ENCODE results near the gene AGRN.

AGRN gene

DNA sequence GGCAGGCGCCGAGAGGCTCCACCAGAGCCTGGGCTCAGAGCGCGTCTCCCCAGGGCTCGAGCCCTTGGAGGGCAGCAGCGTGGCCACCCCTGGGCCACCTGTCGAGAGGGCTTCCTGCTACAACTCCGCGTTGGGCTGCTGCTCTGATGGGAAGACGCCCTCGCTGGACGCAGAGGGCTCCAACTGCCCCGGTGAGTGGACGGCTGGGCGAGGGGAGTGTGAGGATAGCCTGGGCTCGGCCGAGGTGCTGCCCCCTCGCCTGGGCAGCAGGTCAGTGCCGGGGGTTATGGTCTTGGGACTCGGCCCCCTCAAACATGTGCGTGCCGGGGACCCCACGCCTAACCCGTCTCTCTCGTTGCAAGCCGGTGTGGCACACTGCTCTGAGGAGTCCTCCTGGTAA is 26.8 kb downstream of the AGRN start:
- Histone ChIP-seq H3K4me1 (ENCODE audit: control insufficient read depth, insufficient read depth, low read length) (no peaks in the 10 kb centered on the region), H3K9me3 (replicated peaks; ENCODE audit: low read length) (no peaks in the 10 kb centered on the region), H3K4me2 (ENCODE audit: low read length) (no peak overlapping the region), H3K36me3 (ENCODE audit: insufficient read depth, low read length) (no peaks in the 10 kb centered on the region), H3K9ac (ENCODE audit: low read depth, low read length) (no peak overlapping the region), H3K27me3 (ENCODE audit: control insufficient read depth, insufficient read depth, low read length) (no peaks in the 10 kb centered on the region), H3K4me3 (ENCODE audit: low read length) (no peak overlapping the region)

DNA sequence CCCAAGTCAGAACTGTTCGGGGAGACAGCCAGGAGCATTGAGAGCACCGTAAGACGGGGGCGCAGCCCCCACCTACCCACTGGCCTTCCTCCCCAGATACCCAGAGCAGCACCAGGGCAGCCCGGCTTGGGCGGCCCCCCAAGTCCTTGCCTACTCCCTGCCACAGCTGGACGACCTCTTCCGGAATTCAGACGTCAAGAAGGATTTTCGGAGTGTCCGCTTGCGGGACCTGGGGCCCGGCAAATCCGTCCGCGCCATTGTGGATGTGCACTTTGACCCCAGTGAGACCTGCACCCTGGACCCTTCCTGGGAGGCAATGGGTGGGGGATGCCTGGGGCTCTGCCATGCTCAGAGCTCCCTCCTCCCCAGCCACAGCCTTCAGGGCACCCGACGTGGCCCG is 27.5 kb downstream of the AGRN start:
- Histone ChIP-seq H3K4me3 (ENCODE audit: low read length) (no peak overlapping the region), H3K36me3 (ENCODE audit: insufficient read depth, low read length) (no peaks in the 10 kb centered on the region), H3K9ac (ENCODE audit: low read depth, low read length) (no peak overlapping the region), H3K4me2 (ENCODE audit: low read length) (no peak overlapping the region), H3K9me3 (replicated peaks; ENCODE audit: low read length) (no peaks in the 10 kb centered on the region), H3K4me1 (ENCODE audit: control insufficient read depth, insufficient read depth, low read length) (no peaks in the 10 kb centered on the region), H3K27me3 (ENCODE audit: control insufficient read depth, insufficient read depth, low read length) (no peaks in the 10 kb centered on the region)

DNA sequence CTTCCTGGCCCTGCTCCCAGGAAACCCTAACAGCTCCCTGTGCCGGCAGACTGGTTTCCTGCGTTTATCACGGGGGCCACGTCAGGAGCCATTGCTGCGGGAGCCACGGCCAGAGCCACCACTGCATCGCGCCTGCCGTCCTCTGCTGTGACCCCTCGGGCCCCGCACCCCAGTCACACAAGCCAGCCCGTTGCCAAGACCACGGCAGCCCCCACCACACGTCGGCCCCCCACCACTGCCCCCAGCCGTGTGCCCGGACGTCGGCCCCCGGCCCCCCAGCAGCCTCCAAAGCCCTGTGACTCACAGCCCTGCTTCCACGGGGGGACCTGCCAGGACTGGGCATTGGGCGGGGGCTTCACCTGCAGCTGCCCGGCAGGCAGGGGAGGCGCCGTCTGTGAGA is 28.0 kb downstream of the AGRN start:
- no peaks in the 10 kb centered on the region for H3K9me3 ChIP-seq (replicated peaks; ENCODE audit: low read length)
- H3K9ac ChIP-seq (ENCODE audit: low read depth, low read length) = no peak overlapping the region
- no peaks in the 10 kb centered on the region for H3K4me1 ChIP-seq (ENCODE audit: control insufficient read depth, insufficient read depth, low read length)
- no peaks in the 10 kb centered on the region for H3K36me3 ChIP-seq (ENCODE audit: insufficient read depth, low read length)
- H3K27me3 ChIP-seq (ENCODE audit: control insufficient read depth, insufficient read depth, low read length) = no peaks in the 10 kb centered on the region
- no peak overlapping the region for H3K4me3 ChIP-seq (ENCODE audit: low read length)
- H3K4me2 ChIP-seq (ENCODE audit: low read length) = no peak overlapping the region

DNA sequence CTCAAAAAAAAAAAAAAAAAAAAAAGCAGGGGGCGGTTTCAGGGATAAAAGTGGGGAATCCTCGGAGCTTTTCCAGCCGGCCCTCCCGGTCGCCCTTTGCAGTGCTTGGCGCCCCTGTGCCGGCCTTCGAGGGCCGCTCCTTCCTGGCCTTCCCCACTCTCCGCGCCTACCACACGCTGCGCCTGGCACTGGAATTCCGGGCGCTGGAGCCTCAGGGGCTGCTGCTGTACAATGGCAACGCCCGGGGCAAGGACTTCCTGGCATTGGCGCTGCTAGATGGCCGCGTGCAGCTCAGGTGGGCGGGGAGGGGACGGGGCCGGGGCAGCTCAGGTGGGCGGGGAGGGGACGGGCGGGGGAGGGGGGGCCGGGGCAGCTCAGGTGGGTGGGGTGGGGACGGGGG is 28.8 kb downstream of the AGRN start:
- Histone ChIP-seq H3K4me1 (ENCODE audit: control insufficient read depth, insufficient read depth, low read length) (no peaks in the 10 kb centered on the region), H3K9me3 (replicated peaks; ENCODE audit: low read length) (no peaks in the 10 kb centered on the region), H3K9ac (ENCODE audit: low read depth, low read length) (no peak overlapping the region), H3K4me2 (ENCODE audit: low read length) (no peak overlapping the region), H3K27me3 (ENCODE audit: control insufficient read depth, insufficient read depth, low read length) (no peaks in the 10 kb centered on the region), H3K4me3 (ENCODE audit: low read length) (no peak overlapping the region), H3K36me3 (ENCODE audit: insufficient read depth, low read length) (no peaks in the 10 kb centered on the region)

DNA sequence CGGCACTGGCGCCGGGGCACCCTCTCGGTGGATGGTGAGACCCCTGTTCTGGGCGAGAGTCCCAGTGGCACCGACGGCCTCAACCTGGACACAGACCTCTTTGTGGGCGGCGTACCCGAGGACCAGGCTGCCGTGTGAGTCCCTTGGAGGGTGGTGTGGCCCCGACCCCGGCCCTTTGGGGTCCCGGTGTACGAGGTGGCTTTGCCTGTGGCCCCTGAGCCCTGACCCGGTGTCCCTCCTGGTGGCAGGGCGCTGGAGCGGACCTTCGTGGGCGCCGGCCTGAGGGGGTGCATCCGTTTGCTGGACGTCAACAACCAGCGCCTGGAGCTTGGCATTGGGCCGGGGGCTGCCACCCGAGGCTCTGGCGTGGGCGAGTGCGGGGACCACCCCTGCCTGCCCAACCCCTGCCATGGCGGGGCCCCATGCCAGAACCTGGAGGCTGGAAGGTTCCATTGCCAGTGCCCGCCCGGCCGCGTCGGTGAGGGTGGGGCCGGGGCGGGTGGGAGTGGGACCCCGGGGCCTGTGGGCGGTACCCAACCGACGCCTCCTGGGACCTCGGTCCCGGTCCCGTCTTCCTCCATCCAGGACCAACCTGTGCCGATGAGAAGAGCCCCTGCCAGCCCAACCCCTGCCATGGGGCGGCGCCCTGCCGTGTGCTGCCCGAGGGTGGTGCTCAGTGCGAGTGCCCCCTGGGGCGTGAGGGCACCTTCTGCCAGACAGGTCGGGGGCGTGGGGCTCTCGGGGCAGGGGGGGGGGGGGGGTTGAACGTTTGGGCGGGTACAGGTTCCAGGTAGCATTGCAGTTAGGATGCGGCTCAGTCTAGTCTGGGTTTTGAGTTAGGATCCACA is 29.6 kb downstream of the AGRN start:
- H3K9ac ChIP-seq (ENCODE audit: low read depth, low read length) = no peak overlapping the region
- H3K4me1 ChIP-seq (ENCODE audit: control insufficient read depth, insufficient read depth, low read length) = no peaks in the 10 kb centered on the region
- no peak overlapping the region for H3K4me3 ChIP-seq (ENCODE audit: low read length)
- H3K9me3 ChIP-seq (replicated peaks; ENCODE audit: low read length) = no peaks in the 10 kb centered on the region
- no peak overlapping the region for H3K4me2 ChIP-seq (ENCODE audit: low read length)
- H3K36me3 ChIP-seq (ENCODE audit: insufficient read depth, low read length) = no peaks in the 10 kb centered on the region
- H3K27me3 ChIP-seq (ENCODE audit: control insufficient read depth, insufficient read depth, low read length) = no peaks in the 10 kb centered on the region

DNA sequence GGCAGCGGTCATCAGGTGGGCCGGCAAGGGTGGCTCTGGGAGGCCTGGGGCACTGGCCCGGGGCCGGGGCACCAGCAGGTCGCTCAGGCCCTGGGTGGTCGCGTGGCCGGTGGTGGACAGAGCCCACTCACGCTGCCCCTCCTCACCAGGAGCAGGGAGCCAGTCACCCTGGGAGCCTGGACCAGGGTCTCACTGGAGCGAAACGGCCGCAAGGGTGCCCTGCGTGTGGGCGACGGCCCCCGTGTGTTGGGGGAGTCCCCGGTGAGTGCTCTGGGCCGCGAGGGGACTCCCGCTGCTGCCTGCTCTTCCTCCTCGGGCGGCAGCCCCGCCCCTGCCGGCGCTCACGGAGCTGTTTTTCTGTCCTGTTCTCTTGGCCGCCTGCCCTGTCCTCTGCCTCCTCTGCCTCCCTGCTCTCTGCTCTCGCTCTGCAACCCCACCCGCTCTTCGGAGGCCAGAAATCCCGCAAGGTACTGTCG is 30.7 kb downstream of the AGRN start:
- Histone ChIP-seq H3K27me3 (ENCODE audit: control insufficient read depth, insufficient read depth, low read length) (no peaks in the 10 kb centered on the region), H3K4me1 (ENCODE audit: control insufficient read depth, insufficient read depth, low read length) (no peaks in the 10 kb centered on the region), H3K36me3 (ENCODE audit: insufficient read depth, low read length) (no peaks in the 10 kb centered on the region), H3K9ac (ENCODE audit: low read depth, low read length) (no peak overlapping the region), H3K4me3 (ENCODE audit: low read length) (no peak overlapping the region), H3K4me2 (ENCODE audit: low read length) (no peak overlapping the region), H3K9me3 (replicated peaks; ENCODE audit: low read length) (no peaks in the 10 kb centered on the region)

DNA sequence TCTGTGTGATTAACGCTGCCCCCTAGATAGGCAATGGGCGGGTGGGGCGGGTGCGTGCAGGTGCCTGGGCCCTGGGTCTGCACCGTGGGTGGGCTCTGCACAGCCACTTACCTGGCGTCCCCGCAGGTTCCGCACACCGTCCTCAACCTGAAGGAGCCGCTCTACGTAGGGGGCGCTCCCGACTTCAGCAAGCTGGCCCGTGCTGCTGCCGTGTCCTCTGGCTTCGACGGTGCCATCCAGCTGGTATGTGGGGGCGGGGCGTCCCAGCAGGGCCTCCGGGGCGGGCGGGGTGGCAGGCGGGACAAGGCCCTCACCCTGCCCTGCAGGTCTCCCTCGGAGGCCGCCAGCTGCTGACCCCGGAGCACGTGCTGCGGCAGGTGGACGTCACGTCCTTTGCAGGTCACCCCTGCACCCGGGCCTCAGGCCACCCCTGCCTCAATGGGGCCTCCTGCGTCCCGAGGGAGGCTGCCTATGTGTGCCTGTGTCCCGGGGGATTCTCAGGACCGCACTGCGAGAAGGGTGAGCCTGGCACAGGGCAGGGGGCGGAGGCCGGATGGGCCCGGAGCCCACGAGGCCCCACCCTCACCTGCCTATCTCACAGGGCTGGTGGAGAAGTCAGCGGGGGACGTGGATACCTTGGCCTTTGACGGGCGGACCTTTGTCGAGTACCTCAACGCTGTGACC is 31.3 kb downstream of the AGRN start:
- Histone ChIP-seq H3K36me3 (ENCODE audit: insufficient read depth, low read length) (no peaks in the 10 kb centered on the region), H3K9me3 (replicated peaks; ENCODE audit: low read length) (no peaks in the 10 kb centered on the region), H3K9ac (ENCODE audit: low read depth, low read length) (no peak overlapping the region), H3K4me2 (ENCODE audit: low read length) (no peak overlapping the region), H3K4me1 (ENCODE audit: control insufficient read depth, insufficient read depth, low read length) (no peaks in the 10 kb centered on the region), H3K27me3 (ENCODE audit: control insufficient read depth, insufficient read depth, low read length) (no peaks in the 10 kb centered on the region), H3K4me3 (ENCODE audit: low read length) (no peak overlapping the region)

DNA sequence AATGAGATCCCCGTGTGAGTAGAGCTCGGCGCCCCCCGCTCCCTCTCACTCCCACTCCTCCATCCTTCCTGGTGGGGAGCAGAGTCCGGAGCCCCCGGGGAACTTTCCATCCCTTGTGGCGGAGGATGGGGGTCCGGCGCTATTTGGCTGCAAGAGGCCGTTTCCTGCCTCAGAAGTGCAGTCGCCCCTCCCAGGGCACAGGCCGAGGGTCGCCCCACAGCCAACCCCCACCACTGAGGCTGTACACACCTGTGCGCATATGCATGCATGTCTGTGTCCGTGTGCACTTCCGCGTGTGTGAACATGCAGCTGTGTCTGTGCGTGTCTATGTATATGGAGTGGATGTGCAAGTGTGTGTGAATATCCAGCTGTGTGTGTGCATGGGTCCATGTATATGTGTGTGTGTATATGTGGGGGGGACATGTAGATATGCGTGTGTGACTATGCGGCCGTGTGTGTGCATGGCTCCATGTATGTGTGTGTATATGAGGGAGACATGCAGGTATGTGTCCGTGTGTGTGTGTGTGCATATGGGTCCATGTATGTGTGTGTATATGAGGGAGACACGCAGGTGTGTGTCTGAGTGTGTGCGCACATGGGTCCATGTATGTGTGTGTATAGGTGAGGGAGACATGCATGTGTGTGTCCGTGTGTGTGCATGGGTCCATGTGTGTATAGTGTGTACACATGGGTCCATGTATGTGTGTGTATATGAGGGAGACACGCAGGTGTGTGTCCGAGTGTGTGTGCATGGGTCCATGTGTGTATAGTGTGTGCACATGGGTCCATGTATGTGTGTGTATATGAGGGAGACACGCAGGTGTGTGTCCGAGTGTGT is 32.3 kb downstream of the AGRN start:
- no peak overlapping the region for H3K4me3 ChIP-seq (ENCODE audit: low read length)
- no peaks in the 10 kb centered on the region for H3K9me3 ChIP-seq (replicated peaks; ENCODE audit: low read length)
- no peak overlapping the region for H3K4me2 ChIP-seq (ENCODE audit: low read length)
- no peaks in the 10 kb centered on the region for H3K4me1 ChIP-seq (ENCODE audit: control insufficient read depth, insufficient read depth, low read length)
- H3K36me3 ChIP-seq (ENCODE audit: insufficient read depth, low read length) = no peaks in the 10 kb centered on the region
- H3K27me3 ChIP-seq (ENCODE audit: control insufficient read depth, insufficient read depth, low read length) = no peaks in the 10 kb centered on the region
- no peak overlapping the region for H3K9ac ChIP-seq (ENCODE audit: low read depth, low read length)

DNA sequence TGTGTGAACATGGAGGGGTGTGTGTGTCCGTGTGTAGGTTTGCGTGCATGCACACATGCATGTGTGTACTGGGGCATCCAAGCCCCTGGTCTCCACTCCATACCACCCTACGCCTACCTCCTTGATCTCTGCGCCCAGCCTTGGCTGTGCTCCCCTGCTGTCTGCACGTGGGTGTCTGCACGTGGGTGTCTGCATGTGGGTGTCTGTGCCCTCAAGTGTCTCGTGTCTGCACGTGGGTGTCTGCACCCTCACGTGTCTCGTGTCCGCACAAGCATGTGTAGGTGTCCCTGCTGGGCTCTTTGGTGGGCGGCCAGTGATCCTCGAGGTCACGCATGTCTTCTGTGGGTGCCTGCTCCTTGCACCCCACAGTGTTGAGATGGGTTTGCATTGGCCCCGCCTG is 33.1 kb downstream of the AGRN start:
- no peak overlapping the region for H3K9ac ChIP-seq (ENCODE audit: low read depth, low read length)
- H3K9me3 ChIP-seq (replicated peaks; ENCODE audit: low read length) = no peaks in the 10 kb centered on the region
- no peak overlapping the region for H3K4me2 ChIP-seq (ENCODE audit: low read length)
- no peak overlapping the region for H3K4me3 ChIP-seq (ENCODE audit: low read length)
- H3K36me3 ChIP-seq (ENCODE audit: insufficient read depth, low read length) = no peaks in the 10 kb centered on the region
- peaks cover 2% of the 10 kb centered on the region for H3K4me1 ChIP-seq (ENCODE audit: control insufficient read depth, insufficient read depth, low read length)
- H3K27me3 ChIP-seq (ENCODE audit: control insufficient read depth, insufficient read depth, low read length) = peaks cover 2% of the 10 kb centered on the region

DNA sequence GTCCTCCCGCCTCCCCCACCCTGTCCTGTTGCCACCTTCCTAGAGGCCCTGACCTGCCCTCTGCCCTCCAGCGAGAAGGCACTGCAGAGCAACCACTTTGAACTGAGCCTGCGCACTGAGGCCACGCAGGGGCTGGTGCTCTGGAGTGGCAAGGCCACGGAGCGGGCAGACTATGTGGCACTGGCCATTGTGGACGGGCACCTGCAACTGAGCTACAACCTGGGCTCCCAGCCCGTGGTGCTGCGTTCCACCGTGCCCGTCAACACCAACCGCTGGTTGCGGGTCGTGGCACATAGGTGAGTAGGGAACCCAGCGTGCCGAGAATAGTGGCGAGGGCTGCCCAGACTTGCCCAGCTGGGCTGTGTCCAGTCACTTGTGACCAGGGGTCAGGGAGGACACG is 33.8 kb downstream of the AGRN start:
- Histone ChIP-seq H3K4me2 (ENCODE audit: low read length) (no peak overlapping the region), H3K4me1 (ENCODE audit: control insufficient read depth, insufficient read depth, low read length) (peaks cover 9% of the 10 kb centered on the region), H3K4me3 (ENCODE audit: low read length) (no peak overlapping the region), H3K36me3 (ENCODE audit: insufficient read depth, low read length) (no peaks in the 10 kb centered on the region), H3K27me3 (ENCODE audit: control insufficient read depth, insufficient read depth, low read length) (peaks cover 9% of the 10 kb centered on the region), H3K9ac (ENCODE audit: low read depth, low read length) (no peak overlapping the region), H3K9me3 (replicated peaks; ENCODE audit: low read length) (no peaks in the 10 kb centered on the region)

DNA sequence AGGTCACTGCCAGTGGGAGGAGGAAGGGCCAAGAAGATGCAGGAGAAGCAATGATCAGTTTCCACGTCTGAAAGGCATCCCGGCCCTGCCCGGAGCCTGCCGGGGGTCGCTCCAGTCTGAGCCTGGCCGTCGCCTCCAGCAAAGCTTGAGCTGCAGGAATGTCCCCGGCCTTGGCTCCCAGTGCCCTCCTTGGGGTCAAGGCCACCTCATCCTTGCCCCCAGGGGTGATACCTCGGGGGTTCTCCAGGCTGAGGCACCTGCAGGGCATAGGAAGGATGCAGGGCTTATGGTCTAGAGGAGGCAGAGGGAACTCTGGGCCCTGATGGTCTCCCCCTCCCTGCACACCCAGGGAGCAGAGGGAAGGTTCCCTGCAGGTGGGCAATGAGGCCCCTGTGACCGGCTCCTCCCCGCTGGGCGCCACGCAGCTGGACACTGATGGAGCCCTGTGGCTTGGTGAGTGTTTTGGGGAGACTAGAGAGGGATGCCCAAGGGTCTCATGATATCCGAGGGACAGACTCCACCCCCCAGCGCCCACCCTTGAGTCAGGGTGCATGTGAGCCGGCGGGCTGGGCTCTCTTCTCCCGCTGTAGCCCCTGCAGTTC is 34.3 kb downstream of the AGRN start:
- Histone ChIP-seq H3K9ac (ENCODE audit: low read depth, low read length) (no peak overlapping the region), H3K4me2 (ENCODE audit: low read length) (no peak overlapping the region), H3K27me3 (ENCODE audit: control insufficient read depth, insufficient read depth, low read length) (peaks cover 12% of the 10 kb centered on the region), H3K4me3 (ENCODE audit: low read length) (no peak overlapping the region), H3K36me3 (ENCODE audit: insufficient read depth, low read length) (no peaks in the 10 kb centered on the region), H3K4me1 (ENCODE audit: control insufficient read depth, insufficient read depth, low read length) (peaks cover 13% of the 10 kb centered on the region), H3K9me3 (replicated peaks; ENCODE audit: low read length) (no peaks in the 10 kb centered on the region)
